ENCODE data around the gene CH25H. TPM values are rescaled to one million over a fixed set of nuclear protein-coding genes. Genes with fewer than 3 reads are reported as not detected.

The CH25H gene
- polyA plus RNA-seq, 1 of the 3 experiments (the other 2 are of a cell fraction) = not detected

- no peak overlapping the region for H3K27ac ChIP-seq (ENCODE audit: low read depth in 2 of 2, low read length in 1 of 2)
- 77% methylated on average over 6 of the region's 6 CpGs for WGBS (ENCODE audit: low lambda C conversion rate)
- no peak overlapping the region for H3K4me3 ChIP-seq (ENCODE audit: low read depth in 2 of 2, low read length in 1 of 2)
- no peaks in the 10 kb centered on the region for H3F3A ChIP-seq (replicated peaks; ENCODE audit: insufficient read depth)
- 0 out of 4 replicates have a peak, but pooled peaks cover 0 to 4% of the 10 kb centered on the region in 2 experiments for H3K4me1 ChIP-seq (ENCODE audit: control insufficient read depth in 1 of 2, insufficient read depth in 2 of 2, low read depth in 1 of 2, low read length in 1 of 2)
- H3K27me3 ChIP-seq (ENCODE audit: insufficient read depth) = no peaks in the 10 kb centered on the region; the same call in none of the 2 replicates
- no peak overlapping the region for H3K9ac ChIP-seq
- no peaks in the 10 kb centered on the region for H3K9me2 ChIP-seq
- no peaks in the 10 kb centered on the region for H3K36me3 ChIP-seq (replicated peaks in 1 of 2; ENCODE audit: control insufficient read depth in 1 of 2, insufficient read depth in 2 of 2, low read length in 1 of 2)
- no peak overlapping the region for H3K4me2 ChIP-seq
- TF ChIP-seq GABPA (IDR thresholded peaks at IDR 0.05; ENCODE audit: low read depth) (no peak), IRF3 (IDR thresholded peaks at IDR 0.05; ENCODE audit: low read depth, low read length) (no peak), GATA2 (CRISPR knock-in tag; IDR thresholded peaks at IDR 0.05) (no peak), EP300 (IDR thresholded peaks at IDR 0.05; ENCODE audit: borderline replicate concordance in 1 of 2, low read depth in 1 of 2, low read length in 1 of 2) (no peak), NRF1 (IDR thresholded peaks at IDR 0.05; ENCODE audit: low read depth, low read length) (no peak), SMC3 (IDR thresholded peaks at IDR 0.05; ENCODE audit: low read depth, low read length) (no peak), JUND (IDR thresholded peaks at IDR 0.05) (no peak)
- H4K20me1 ChIP-seq (ENCODE audit: insufficient read depth) = no peaks in the 10 kb centered on the region
- H2AFZ ChIP-seq (ENCODE audit: low read depth) = no peak overlapping the region
- ChIA-PET POLR2A (no interaction called here), CTCF (interaction anchor here (2.6 kb wide), 1 partner anchor 134 kb away, joined by 11 read pairs; no protein-coding TSS in a partner anchor)
- H3K79me2 ChIP-seq (ENCODE audit: insufficient read depth) = no peaks in the 10 kb centered on the region
- no peaks in the 10 kb centered on the region for H3K9me3 ChIP-seq
- no peak for DNase-seq
These were observed 43.7 kb downstream of the CH25H start for GRCh38 chr10:89163265-89163995.

DNA sequence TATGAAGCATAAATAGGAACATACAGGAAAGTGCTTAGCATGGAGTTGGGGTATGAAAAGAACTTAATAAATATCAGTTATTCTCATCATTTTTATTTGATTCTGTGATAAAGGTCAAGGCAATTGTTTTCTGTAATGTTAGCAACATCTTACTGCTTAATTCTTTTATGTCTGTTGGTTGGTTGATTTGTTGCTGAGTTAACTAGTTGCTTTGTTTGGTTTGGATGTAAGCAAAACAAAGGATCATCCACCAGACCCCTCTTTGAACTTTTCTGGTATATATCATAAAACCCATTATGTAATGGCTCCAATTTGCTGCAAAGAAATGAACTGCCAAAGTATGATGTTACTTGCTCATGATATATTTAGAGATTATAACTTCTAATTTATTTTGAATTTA is 44.5 kb downstream of the CH25H start:
- Histone ChIP-seq H4K20me1 (ENCODE audit: insufficient read depth) (no peaks in the 10 kb centered on the region), H3K9me3 (no peaks in the 10 kb centered on the region), H3K9me2 (no peaks in the 10 kb centered on the region), H3K36me3 (replicated peaks in 1 of 2; ENCODE audit: control insufficient read depth in 1 of 2, insufficient read depth in 2 of 2, low read length in 1 of 2) (no peaks in the 10 kb centered on the region), H3K4me2 (no peak overlapping the region), H3K4me1 (ENCODE audit: control insufficient read depth in 1 of 2, insufficient read depth in 2 of 2, low read depth in 1 of 2, low read length in 1 of 2) (0 out of 4 replicates have a peak, but pooled peaks cover 0 to 5% of the 10 kb centered on the region in 2 experiments), H3K27ac (ENCODE audit: low read depth in 2 of 2, low read length in 1 of 2) (no peak overlapping the region), H3F3A (replicated peaks; ENCODE audit: insufficient read depth) (no peaks in the 10 kb centered on the region), H2AFZ (ENCODE audit: low read depth) (no peak overlapping the region), H3K9ac (no peak overlapping the region), H3K79me2 (ENCODE audit: insufficient read depth) (no peaks in the 10 kb centered on the region), H3K27me3 (ENCODE audit: insufficient read depth) (no peaks in the 10 kb centered on the region; the same call in 1 of the 2 replicates), H3K4me3 (ENCODE audit: low read depth in 2 of 2, low read length in 1 of 2) (no peak overlapping the region)
- TF ChIP-seq, protein P1, sequence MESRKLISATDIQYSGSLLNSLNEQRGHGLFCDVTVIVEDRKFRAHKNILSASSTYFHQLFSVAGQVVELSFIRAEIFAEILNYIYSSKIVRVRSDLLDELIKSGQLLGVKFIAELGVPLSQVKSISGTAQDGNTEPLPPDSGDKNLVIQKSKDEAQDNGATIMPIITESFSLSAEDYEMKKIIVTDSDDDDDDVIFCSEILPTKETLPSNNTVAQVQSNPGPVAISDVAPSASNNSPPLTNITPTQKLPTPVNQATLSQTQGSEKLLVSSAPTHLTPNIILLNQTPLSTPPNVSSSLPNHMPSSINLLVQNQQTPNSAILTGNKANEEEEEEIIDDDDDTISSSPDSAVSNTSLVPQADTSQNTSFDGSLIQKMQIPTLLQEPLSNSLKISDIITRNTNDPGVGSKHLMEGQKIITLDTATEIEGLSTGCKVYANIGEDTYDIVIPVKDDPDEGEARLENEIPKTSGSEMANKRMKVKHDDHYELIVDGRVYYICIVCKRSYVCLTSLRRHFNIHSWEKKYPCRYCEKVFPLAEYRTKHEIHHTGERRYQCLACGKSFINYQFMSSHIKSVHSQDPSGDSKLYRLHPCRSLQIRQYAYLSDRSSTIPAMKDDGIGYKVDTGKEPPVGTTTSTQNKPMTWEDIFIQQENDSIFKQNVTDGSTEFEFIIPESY (IDR thresholded peaks at IDR 0.05; ENCODE audit: borderline replicate concordance, low read depth) = no peak
- TF ChIP-seq GABPA (IDR thresholded peaks at IDR 0.05; ENCODE audit: low read depth) (no peak), EP300 (IDR thresholded peaks at IDR 0.05; ENCODE audit: borderline replicate concordance in 1 of 2, low read depth in 1 of 2, low read length in 1 of 2) (no peak), USF2 (IDR thresholded peaks at IDR 0.05; ENCODE audit: borderline replicate concordance, low read depth, low read length) (no peak), NFIC (IDR thresholded peaks at IDR 0.05; ENCODE audit: borderline replicate concordance) (no peak), TEAD4 (IDR thresholded peaks at IDR 0.05; ENCODE audit: borderline replicate concordance, insufficient read depth) (no peak), JUND (IDR thresholded peaks at IDR 0.05) (no peak), CHD2 (IDR thresholded peaks at IDR 0.05; ENCODE audit: low read length, partially characterized antibody) (no peak), EZH2phosphoT487 (IDR thresholded peaks at IDR 0.05; ENCODE audit: borderline replicate concordance, low read depth) (no peak)
- no peak for DNase-seq
- ChIA-PET POLR2A (no interaction called here), CTCF (interaction anchor here (2.6 kb wide), 1 partner anchor 133 kb away, joined by 11 read pairs; no protein-coding TSS in a partner anchor)
